ENCODE data around the gene CLDN20.
"Not testable (repeated sequence)": the region's sequence is repeated elsewhere in the genome, so short reads cannot be mapped to it uniquely, and the experiment has no call there.

Gene CLDN20

DNA sequence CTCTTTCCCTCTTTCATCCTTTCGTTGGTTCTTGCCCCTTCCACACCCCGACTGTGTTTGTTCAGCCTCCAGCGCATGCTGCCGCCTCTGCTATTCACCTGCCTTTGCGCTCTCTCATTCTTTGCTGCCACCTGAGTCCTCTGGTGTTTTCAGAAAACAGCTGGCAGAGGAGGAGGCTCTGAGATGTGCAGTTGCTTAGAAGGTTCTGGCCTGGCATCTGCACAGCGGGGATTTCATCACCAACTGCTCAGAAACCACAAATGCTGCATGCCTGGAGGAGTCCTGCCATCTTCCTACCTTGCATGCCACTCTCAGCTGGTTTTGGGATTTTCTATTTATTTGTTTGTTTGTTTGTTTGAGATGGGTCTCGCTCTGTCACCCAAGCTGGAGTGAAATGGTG is 39.2 kb upstream of the CLDN20 start:
- DNase-seq = no peak
- Histone ChIP-seq H3K9me3 (ENCODE audit: control insufficient read depth, low read length) (no peaks in the 10 kb centered on the region), H3K27me3 (replicated peaks; ENCODE audit: control insufficient read depth, insufficient read depth, low read length, poor library complexity, severe bottlenecking) (no peaks in the 10 kb centered on the region), H3K27ac (ENCODE audit: insufficient read depth, low read length, poor library complexity, severe bottlenecking) (no peak overlapping the region), H3K36me3 (ENCODE audit: control insufficient read depth, insufficient read depth, low read length) (no peaks in the 10 kb centered on the region), H3K4me3 (ENCODE audit: insufficient read depth, low read depth, low read length, poor library complexity, severe bottlenecking) (no peak overlapping the region), H3K4me1 (ENCODE audit: control insufficient read depth, insufficient read depth, low read length, poor library complexity, severe bottlenecking) (no peaks in the 10 kb centered on the region)

DNA sequence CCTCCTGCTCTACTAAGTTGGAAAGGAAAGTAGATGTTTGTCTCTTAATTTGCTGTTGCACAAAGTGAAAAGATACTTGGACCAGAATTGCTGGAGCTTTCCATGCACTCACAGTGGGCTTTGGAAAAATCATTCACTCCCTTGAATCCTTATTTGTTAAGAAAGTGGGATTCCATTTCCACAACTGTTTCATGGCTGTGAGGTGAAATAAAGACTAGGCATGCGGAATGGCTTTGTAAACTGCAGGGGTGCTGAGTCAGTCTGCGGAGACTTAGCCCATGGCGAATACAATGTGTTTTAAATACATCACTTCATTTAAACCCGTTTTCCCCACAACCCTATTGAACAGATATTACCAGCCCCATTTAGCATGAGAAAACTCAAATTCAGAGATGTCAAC is 36.8 kb upstream of the CLDN20 start:
- H3K4me3 ChIP-seq (ENCODE audit: insufficient read depth, low read depth, low read length, poor library complexity, severe bottlenecking) = no peak overlapping the region
- no peaks in the 10 kb centered on the region for H3K36me3 ChIP-seq (ENCODE audit: control insufficient read depth, insufficient read depth, low read length)
- no peak overlapping the region for H3K27ac ChIP-seq (ENCODE audit: insufficient read depth, low read length, poor library complexity, severe bottlenecking)
- no peak for DNase-seq
- H3K4me1 ChIP-seq (ENCODE audit: control insufficient read depth, insufficient read depth, low read length, poor library complexity, severe bottlenecking) = no peaks in the 10 kb centered on the region
- no peaks in the 10 kb centered on the region for H3K27me3 ChIP-seq (replicated peaks; ENCODE audit: control insufficient read depth, insufficient read depth, low read length, poor library complexity, severe bottlenecking)
- H3K9me3 ChIP-seq (ENCODE audit: control insufficient read depth, low read length) = no peaks in the 10 kb centered on the region

DNA sequence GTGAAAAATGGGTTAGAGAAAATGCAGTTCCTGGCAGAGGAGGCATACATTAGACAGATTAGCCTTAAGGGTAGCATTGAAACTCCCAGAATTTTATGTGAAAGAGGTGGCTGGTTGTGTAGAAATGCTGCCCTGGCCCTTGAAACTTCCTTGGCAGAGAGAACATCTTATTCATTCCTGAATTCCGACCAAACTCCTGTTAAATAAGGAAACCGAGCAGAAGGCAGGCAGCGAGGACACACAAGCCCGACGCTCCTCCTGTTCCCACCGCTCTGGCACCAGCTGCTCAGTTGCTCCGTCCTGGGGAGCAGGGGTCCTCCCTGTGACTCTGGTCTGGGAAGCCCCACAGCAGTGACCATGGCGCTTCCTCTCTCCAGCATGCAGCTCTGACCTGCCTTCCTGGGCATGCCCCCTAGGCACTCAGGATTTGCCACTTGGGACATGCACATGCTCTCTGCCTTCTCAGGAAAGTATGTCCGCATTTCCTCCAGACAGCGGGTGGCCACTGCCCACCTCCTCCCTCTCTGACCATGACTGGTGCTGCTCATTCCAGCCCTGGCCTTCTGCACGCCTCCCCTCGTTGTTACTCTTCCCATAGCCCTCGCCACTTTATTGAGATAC is 35.2 kb upstream of the CLDN20 start:
- Histone ChIP-seq H3K36me3 (ENCODE audit: control insufficient read depth, insufficient read depth, low read length) (no peaks in the 10 kb centered on the region), H3K4me3 (ENCODE audit: insufficient read depth, low read depth, low read length, poor library complexity, severe bottlenecking) (no peak overlapping the region), H3K27me3 (replicated peaks; ENCODE audit: control insufficient read depth, insufficient read depth, low read length, poor library complexity, severe bottlenecking) (no peaks in the 10 kb centered on the region), H3K4me1 (ENCODE audit: control insufficient read depth, insufficient read depth, low read length, poor library complexity, severe bottlenecking) (no peaks in the 10 kb centered on the region), H3K27ac (ENCODE audit: insufficient read depth, low read length, poor library complexity, severe bottlenecking) (no peak overlapping the region), H3K9me3 (ENCODE audit: control insufficient read depth, low read length) (no peaks in the 10 kb centered on the region)
- no peak for DNase-seq

DNA sequence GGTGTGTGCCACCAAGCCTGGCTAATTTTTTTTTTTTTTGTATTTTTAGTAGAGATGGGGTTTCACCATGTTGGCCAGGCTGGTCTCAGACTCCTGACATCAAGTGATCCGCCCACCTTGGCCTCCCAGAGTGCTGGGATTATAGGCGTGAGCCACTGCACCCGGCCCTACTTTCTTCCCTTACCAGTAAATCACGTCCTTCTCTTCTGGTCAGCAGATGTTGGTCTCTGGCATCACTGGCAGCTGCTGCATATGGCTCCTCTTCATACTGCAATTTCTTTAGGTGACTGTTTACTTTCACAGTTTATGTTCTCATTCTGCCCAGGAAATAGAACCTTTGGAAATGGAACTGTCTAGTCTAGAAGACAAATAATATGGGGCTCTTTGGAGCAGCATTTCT is 32.8 kb upstream of the CLDN20 start:
- not testable (repeated sequence) for H3K4me3 ChIP-seq (ENCODE audit: insufficient read depth, low read depth, low read length, poor library complexity, severe bottlenecking); H3K4me1 ChIP-seq (ENCODE audit: control insufficient read depth, insufficient read depth, low read length, poor library complexity, severe bottlenecking); H3K27ac ChIP-seq (ENCODE audit: insufficient read depth, low read length, poor library complexity, severe bottlenecking); H3K9me3 ChIP-seq (ENCODE audit: control insufficient read depth, low read length); H3K27me3 ChIP-seq (replicated peaks; ENCODE audit: control insufficient read depth, insufficient read depth, low read length, poor library complexity, severe bottlenecking); DNase-seq; H3K36me3 ChIP-seq (ENCODE audit: control insufficient read depth, insufficient read depth, low read length)

DNA sequence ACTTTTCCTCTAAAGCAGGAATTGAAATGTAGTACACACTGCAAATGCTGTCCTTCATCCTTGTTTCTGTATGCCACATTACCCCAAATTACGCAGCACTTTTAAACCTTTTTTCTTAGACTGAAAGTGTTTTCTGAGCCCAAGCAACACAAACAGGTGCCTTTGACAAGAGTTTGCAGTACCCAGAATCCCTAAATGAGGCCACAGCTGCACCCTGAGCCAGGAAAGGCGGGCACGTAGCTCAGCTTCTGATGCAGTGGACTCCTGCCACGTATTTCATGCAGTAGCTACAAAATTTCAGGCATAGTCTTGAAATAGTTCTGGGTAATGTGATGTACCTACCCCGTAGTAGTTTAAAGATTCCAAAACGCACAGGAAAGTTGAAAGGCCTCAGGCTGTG is 31.0 kb upstream of the CLDN20 start:
- no peak for DNase-seq
- H3K27ac ChIP-seq (ENCODE audit: insufficient read depth, low read length, poor library complexity, severe bottlenecking) = no peak overlapping the region
- no peaks in the 10 kb centered on the region for H3K4me1 ChIP-seq (ENCODE audit: control insufficient read depth, insufficient read depth, low read length, poor library complexity, severe bottlenecking)
- H3K9me3 ChIP-seq (ENCODE audit: control insufficient read depth, low read length) = no peaks in the 10 kb centered on the region
- H3K4me3 ChIP-seq (ENCODE audit: insufficient read depth, low read depth, low read length, poor library complexity, severe bottlenecking) = no peak overlapping the region
- H3K27me3 ChIP-seq (replicated peaks; ENCODE audit: control insufficient read depth, insufficient read depth, low read length, poor library complexity, severe bottlenecking) = no peaks in the 10 kb centered on the region
- H3K36me3 ChIP-seq (ENCODE audit: control insufficient read depth, insufficient read depth, low read length) = no peaks in the 10 kb centered on the region

DNA sequence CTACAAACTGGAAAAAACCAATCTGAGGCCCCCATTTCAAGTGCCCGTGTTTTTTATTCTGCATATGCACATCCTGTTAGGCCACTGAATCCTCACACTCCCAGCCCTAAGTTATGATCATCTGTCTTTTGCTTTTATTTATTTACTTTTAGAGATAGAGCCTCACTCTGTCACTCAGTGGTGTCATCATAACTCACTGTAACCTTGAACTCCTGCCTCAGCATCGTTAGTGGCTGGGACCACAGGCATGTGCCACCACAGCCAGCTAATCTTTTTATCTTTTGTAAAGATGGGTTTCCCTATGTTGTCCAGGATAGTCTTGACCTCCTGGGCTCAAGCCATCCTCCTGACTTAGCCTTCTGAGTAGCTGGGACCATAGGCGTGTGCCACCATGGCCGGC is 29.6 kb upstream of the CLDN20 start:
- Histone ChIP-seq H3K9me3 (ENCODE audit: control insufficient read depth, low read length) (no peaks in the 10 kb centered on the region), H3K36me3 (ENCODE audit: control insufficient read depth, insufficient read depth, low read length) (no peaks in the 10 kb centered on the region), H3K27ac (ENCODE audit: insufficient read depth, low read length, poor library complexity, severe bottlenecking) (no peak overlapping the region), H3K27me3 (replicated peaks; ENCODE audit: control insufficient read depth, insufficient read depth, low read length, poor library complexity, severe bottlenecking) (no peaks in the 10 kb centered on the region), H3K4me3 (ENCODE audit: insufficient read depth, low read depth, low read length, poor library complexity, severe bottlenecking) (no peak overlapping the region), H3K4me1 (ENCODE audit: control insufficient read depth, insufficient read depth, low read length, poor library complexity, severe bottlenecking) (no peaks in the 10 kb centered on the region)
- DNase-seq = no peak

DNA sequence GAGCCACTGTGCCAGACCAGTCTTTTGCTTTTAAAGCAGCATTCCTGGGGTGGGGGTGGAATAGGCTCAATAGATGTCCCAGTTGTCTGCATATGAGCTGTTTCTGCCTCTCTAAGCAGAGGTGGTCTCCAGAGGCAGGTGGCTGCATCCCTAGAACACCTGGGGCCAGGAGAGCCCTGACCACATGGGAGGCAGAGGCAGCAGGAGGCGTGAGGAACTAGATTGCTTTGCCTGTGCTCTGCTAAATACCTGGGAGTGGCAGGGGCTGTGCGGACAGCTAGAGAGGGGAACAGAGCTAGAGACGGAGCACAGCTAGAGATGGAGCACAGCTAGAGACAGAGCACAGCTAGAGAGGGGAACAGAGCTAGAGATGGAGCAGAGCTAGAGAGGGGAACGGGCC is 29.1 kb upstream of the CLDN20 start:
- no peak for DNase-seq
- H3K27me3 ChIP-seq (replicated peaks; ENCODE audit: control insufficient read depth, insufficient read depth, low read length, poor library complexity, severe bottlenecking) = no peaks in the 10 kb centered on the region
- no peaks in the 10 kb centered on the region for H3K4me1 ChIP-seq (ENCODE audit: control insufficient read depth, insufficient read depth, low read length, poor library complexity, severe bottlenecking)
- no peak overlapping the region for H3K27ac ChIP-seq (ENCODE audit: insufficient read depth, low read length, poor library complexity, severe bottlenecking)
- H3K36me3 ChIP-seq (ENCODE audit: control insufficient read depth, insufficient read depth, low read length) = no peaks in the 10 kb centered on the region
- no peaks in the 10 kb centered on the region for H3K9me3 ChIP-seq (ENCODE audit: control insufficient read depth, low read length)
- H3K4me3 ChIP-seq (ENCODE audit: insufficient read depth, low read depth, low read length, poor library complexity, severe bottlenecking) = no peak overlapping the region

DNA sequence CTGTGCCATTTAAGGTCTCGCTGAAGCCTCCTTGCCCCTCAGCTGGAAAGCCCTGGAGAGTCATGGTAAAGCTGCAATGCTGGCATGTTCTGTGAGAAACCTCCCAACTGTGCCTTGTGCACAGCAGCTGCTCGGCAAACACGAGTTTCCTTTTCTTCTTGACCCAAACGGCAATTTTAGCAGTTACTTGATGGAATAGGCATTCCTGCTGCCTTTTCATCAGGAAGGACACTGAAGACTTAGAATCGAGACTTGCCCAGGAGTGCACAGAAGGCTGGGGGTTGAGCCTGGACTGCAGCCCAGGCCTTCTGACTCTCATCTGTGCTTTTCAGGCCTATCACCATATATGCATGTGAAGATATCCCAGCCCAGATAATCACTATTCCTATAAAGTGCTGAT is 28.7 kb upstream of the CLDN20 start:
- DNase-seq = no peak
- Histone ChIP-seq H3K4me1 (ENCODE audit: control insufficient read depth, insufficient read depth, low read length, poor library complexity, severe bottlenecking) (no peaks in the 10 kb centered on the region), H3K27me3 (replicated peaks; ENCODE audit: control insufficient read depth, insufficient read depth, low read length, poor library complexity, severe bottlenecking) (no peaks in the 10 kb centered on the region), H3K36me3 (ENCODE audit: control insufficient read depth, insufficient read depth, low read length) (no peaks in the 10 kb centered on the region), H3K27ac (ENCODE audit: insufficient read depth, low read length, poor library complexity, severe bottlenecking) (no peak overlapping the region), H3K4me3 (ENCODE audit: insufficient read depth, low read depth, low read length, poor library complexity, severe bottlenecking) (no peak overlapping the region), H3K9me3 (ENCODE audit: control insufficient read depth, low read length) (no peaks in the 10 kb centered on the region)

DNA sequence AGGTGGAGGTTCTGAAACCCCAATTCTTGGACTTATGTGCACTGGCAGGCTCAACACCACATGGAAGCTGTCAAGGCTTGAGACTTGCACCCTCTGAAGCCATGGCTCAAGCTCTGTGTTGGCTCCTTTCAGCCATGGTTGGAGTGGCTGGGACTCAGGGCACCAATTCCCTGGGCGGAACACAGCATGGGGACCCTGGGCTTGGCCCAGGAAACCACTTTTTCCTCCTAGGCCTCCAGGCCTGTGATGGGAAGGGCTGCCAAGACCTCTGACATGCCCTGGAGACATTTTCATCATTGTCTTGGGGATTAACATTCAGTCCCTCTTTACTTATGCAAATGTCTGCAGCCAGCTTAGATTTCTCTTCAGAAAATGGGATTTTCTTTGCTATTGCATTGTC is 26.2 kb upstream of the CLDN20 start:
- Histone ChIP-seq H3K27me3 (replicated peaks; ENCODE audit: control insufficient read depth, insufficient read depth, low read length, poor library complexity, severe bottlenecking) (no peaks in the 10 kb centered on the region), H3K4me1 (ENCODE audit: control insufficient read depth, insufficient read depth, low read length, poor library complexity, severe bottlenecking) (no peaks in the 10 kb centered on the region), H3K27ac (ENCODE audit: insufficient read depth, low read length, poor library complexity, severe bottlenecking) (no peak overlapping the region), H3K4me3 (ENCODE audit: insufficient read depth, low read depth, low read length, poor library complexity, severe bottlenecking) (no peak overlapping the region), H3K36me3 (ENCODE audit: control insufficient read depth, insufficient read depth, low read length) (no peaks in the 10 kb centered on the region), H3K9me3 (ENCODE audit: control insufficient read depth, low read length) (no peaks in the 10 kb centered on the region)
- DNase-seq = no peak

DNA sequence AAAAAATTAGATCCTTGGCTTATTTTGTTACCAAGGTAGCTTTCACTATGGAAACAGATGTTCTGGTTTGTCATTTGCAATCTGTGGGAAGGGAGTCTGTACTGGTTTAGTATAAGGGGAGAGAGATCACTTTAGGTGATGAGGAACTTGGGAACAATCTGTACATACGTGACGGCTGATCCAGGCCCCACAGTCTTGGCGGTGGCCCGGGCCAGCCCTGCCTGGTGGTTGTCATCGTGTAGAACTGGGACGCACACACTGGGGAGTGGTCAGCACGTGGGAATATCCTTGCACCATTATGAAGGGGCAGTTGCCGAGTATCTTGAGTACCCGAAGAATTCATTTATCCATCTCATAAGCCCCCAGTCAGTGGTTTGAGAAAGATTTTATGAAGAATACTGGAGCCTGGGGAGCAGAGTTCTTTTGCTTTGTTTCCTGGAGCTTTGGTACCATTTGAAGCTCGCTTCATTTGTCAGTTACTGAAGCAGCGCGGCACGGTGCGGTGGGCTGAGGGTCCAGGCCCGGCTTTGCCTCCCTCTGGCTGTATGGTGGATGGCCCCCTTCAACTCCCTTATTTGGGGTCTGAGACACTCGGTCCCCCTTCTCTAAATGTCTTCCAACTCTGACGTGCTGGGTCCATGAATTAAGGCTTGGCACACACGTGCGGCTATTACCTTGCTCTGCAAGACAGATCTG is 22.8 kb upstream of the CLDN20 start:
- no peak overlapping the region for H3K4me3 ChIP-seq (ENCODE audit: insufficient read depth, low read depth, low read length, poor library complexity, severe bottlenecking)
- no peak for DNase-seq
- no peaks in the 10 kb centered on the region for H3K36me3 ChIP-seq (ENCODE audit: control insufficient read depth, insufficient read depth, low read length)
- H3K27me3 ChIP-seq (replicated peaks; ENCODE audit: control insufficient read depth, insufficient read depth, low read length, poor library complexity, severe bottlenecking) = no peaks in the 10 kb centered on the region
- no peaks in the 10 kb centered on the region for H3K4me1 ChIP-seq (ENCODE audit: control insufficient read depth, insufficient read depth, low read length, poor library complexity, severe bottlenecking)
- no peak overlapping the region for H3K27ac ChIP-seq (ENCODE audit: insufficient read depth, low read length, poor library complexity, severe bottlenecking)
- no peaks in the 10 kb centered on the region for H3K9me3 ChIP-seq (ENCODE audit: control insufficient read depth, low read length)
